SIG-M5 treated with dmso at 0.1 percent for 504 hours (cell line): Measurements from ENCODE around the gene SFXN4.
A peak's percentile ranks its signal among the peaks of the same experiment; 100 is the strongest.
"Not testable (repeated sequence)": the region's sequence is repeated elsewhere in the genome, so short reads cannot be mapped to it uniquely, and the experiment has no call there.

Experiments used
- DNase-seq: peaks from one replicate; lab custom pipeline; 2025; ENCODE audit not compliant: unreplicated experiment; lab: John Stamatoyannopoulos, UW

SFXN4 gene

GRCh38 chr10:119190954-119191785, 25.7 kb upstream of the SFXN4 start:
- peak; percentile 44 for DNase-seq

- DNase-seq, result no peak
Observed at GRCh38 chr10:119190353-119190752, 24.8 kb upstream of the SFXN4 start.

GRCh38 chr10:119189811-119190282, 24.3 kb upstream of the SFXN4 start:
- no peak for DNase-seq

GRCh38 chr10:119183664-119184412, 18.3 kb upstream of the SFXN4 start:
- DNase-seq, result no peak

- DNase-seq, result not testable (repeated sequence)
Observed at GRCh38 chr10:119180850-119181400, 15.4 kb upstream of the SFXN4 start.

GRCh38 chr10:119178372-119179119, 13.0 kb upstream of the SFXN4 start, which contains the start of gene PRDX3:
PRDX3 (minus strand) TSS chr10:119178812; CDS start chr10:119178790, 22 bp downstream.
- peak; percentile 84 for DNase-seq

GRCh38 chr10:119177708-119178371, 12.3 kb upstream of the SFXN4 start:
- DNase-seq, result no peak

- peak; percentile 86 for DNase-seq
Observed at GRCh38 chr10:119176166-119176565, 10.7 kb upstream of the SFXN4 start.

- DNase-seq, result no peak
Observed at GRCh38 chr10:119174109-119174508, 8.6 kb upstream of the SFXN4 start.

GRCh38 chr10:119167041-119167440, 1.5 kb upstream of the SFXN4 start:
- no peak for DNase-seq

GRCh38 chr10:119166564-119166963, 1.1 kb upstream of the SFXN4 start:
- DNase-seq, result peak; percentile 22

- DNase-seq, result no peak
Observed at GRCh38 chr10:119166118-119166500, 595 bp upstream of the SFXN4 start.

GRCh38 chr10:119162452-119163092, 2.9 kb downstream of the SFXN4 start:
- peak; percentile 27 for DNase-seq

GRCh38 chr10:119161680-119162451, 3.6 kb downstream of the SFXN4 start:
- DNase-seq, result no peak

- DNase-seq, result no peak
Observed at GRCh38 chr10:119159332-119159731, 6.2 kb downstream of the SFXN4 start.

GRCh38 chr10:119153661-119154060, 11.9 kb downstream of the SFXN4 start:
- no peak for DNase-seq

GRCh38 chr10:119153041-119153440, 12.5 kb downstream of the SFXN4 start:
- no peak for DNase-seq

- not testable (repeated sequence) for DNase-seq
Observed at GRCh38 chr10:119151601-119152000, 13.9 kb downstream of the SFXN4 start.

GRCh38 chr10:119149729-119150128, 15.8 kb downstream of the SFXN4 start:
- DNase-seq, result no peak
